ENCODE data around the gene ZNF688. TPM values are rescaled to one million over a fixed set of nuclear protein-coding genes. Genes with fewer than 3 reads are reported as not detected.

Gene ZNF688
- total and polyA plus RNA-seq, 4 donors: 3.4 to 8.9 (median 4.8) TPM

- Histone ChIP-seq H3K27ac (ENCODE audit: low read depth in 1 of 2, low read length in 2 of 2) (no peak overlapping the region), H3K9ac (ENCODE audit: low read depth in 1 of 2, low read length in 2 of 2) (no peak overlapping the region), H3K36me3 (ENCODE audit: control insufficient read depth in 4 of 4, insufficient read depth in 3 of 4, low read depth in 1 of 4, low read length in 3 of 4) (peaks cover 0 to 6% (median 1%) of the 10 kb centered on the region in 4 donors), H3K9me3 (ENCODE audit: control insufficient read depth in 4 of 4, low read length in 3 of 4) (no peaks in the 10 kb centered on the region), H3K4me1 (ENCODE audit: control insufficient read depth in 4 of 4, insufficient read depth in 4 of 4, low read length in 3 of 4) (peaks cover 7 to 54% (median 32%) of the 10 kb centered on the region in 4 donors), H3K4me3 (ENCODE audit: low read depth in 1 of 3, low read length in 3 of 3) (no peak overlapping the region), H3K27me3 (ENCODE audit: control insufficient read depth in 4 of 4, insufficient read depth in 4 of 4, low read length in 3 of 4) (no peaks in the 10 kb centered on the region)
- no peak for DNase-seq (ENCODE audit: low spot score)
- WGBS: 96% methylated on average over 57 of the region's 57 CpGs
- TF ChIP-seq GABPA (IDR thresholded peaks at IDR 0.05 in 1 of 2, conservative IDR thresholded peaks at IDR 0.05 in 1 of 2) (no peak), FOXA2 (IDR thresholded peaks at IDR 0.05) (no peak), EGR1 (IDR thresholded peaks at IDR 0.05; ENCODE audit: low read depth in 2 of 2) (no peak), HNF4G (IDR thresholded peaks at IDR 0.05) (no peak)
- TF ChIP-seq, protein P1, sequence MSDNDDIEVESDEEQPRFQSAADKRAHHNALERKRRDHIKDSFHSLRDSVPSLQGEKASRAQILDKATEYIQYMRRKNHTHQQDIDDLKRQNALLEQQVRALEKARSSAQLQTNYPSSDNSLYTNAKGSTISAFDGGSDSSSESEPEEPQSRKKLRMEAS (IDR thresholded peaks at IDR 0.05): no peak
- TF ChIP-seq, protein P2, sequence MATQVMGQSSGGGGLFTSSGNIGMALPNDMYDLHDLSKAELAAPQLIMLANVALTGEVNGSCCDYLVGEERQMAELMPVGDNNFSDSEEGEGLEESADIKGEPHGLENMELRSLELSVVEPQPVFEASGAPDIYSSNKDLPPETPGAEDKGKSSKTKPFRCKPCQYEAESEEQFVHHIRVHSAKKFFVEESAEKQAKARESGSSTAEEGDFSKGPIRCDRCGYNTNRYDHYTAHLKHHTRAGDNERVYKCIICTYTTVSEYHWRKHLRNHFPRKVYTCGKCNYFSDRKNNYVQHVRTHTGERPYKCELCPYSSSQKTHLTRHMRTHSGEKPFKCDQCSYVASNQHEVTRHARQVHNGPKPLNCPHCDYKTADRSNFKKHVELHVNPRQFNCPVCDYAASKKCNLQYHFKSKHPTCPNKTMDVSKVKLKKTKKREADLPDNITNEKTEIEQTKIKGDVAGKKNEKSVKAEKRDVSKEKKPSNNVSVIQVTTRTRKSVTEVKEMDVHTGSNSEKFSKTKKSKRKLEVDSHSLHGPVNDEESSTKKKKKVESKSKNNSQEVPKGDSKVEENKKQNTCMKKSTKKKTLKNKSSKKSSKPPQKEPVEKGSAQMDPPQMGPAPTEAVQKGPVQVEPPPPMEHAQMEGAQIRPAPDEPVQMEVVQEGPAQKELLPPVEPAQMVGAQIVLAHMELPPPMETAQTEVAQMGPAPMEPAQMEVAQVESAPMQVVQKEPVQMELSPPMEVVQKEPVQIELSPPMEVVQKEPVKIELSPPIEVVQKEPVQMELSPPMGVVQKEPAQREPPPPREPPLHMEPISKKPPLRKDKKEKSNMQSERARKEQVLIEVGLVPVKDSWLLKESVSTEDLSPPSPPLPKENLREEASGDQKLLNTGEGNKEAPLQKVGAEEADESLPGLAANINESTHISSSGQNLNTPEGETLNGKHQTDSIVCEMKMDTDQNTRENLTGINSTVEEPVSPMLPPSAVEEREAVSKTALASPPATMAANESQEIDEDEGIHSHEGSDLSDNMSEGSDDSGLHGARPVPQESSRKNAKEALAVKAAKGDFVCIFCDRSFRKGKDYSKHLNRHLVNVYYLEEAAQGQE (IDR thresholded peaks at IDR 0.05): no peak
Observed at GRCh38 chr16:30532285-30533145, 39.0 kb downstream of the ZNF688 start.

DNA sequence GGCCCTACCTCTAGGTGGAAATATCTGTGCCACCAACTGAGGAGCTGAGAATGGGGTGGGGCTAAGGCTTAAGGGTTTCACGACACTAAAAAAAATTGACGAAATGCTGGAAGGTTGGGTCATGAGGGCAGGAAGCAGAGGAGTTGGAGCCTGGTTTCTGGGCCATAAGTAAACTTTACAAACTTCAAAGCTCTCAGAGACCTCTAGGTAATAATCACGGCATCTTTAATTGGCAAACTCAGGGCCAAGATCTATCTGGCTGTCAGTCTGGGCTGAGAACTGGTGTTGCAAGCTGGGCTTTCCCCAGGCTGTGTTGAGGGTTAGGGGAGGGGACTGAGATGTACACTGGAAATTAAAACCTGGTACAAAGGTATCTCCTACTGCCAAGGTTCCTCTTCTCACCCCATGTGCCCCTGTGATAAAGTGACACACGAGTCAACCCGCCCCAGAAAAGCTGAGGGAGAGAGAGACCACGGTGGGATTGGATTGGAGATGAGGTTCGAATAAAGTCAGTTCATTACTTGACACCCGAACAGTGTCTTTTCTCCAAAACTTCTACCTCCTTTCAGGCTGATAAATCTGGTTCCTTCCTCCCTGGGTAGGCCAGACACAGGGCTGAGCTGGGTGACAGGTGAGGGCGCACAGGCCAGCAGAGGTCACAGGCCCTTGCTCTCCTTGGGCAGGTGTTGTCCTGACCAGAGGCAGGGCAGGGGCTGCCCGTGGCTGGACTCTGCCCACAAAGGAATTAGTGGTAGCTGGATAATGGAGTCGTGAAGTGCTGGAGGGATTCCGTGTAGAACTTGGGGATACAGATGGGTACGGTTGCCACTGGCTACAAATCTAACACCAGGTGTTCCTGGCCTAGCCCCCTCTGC lies 41.1 kb downstream of the ZNF688 start:
- WGBS: 67% methylated on average over 13 of the region's 13 CpGs
- H3K27me3 ChIP-seq (ENCODE audit: control insufficient read depth in 4 of 4, insufficient read depth in 4 of 4, low read length in 3 of 4): no peaks in the 10 kb centered on the region
- peaks cover 7 to 50% (median 36%) of the 10 kb centered on the region in 4 donors for H3K4me1 ChIP-seq (ENCODE audit: control insufficient read depth in 4 of 4, insufficient read depth in 4 of 4, low read length in 3 of 4)
- TF ChIP-seq HNF4A (conservative IDR thresholded peaks at IDR 0.05): peak in 1 of 2 donors; percentile 8
- TF ChIP-seq, protein P2 (IDR thresholded peaks at IDR 0.05): no peak
- H3K27ac ChIP-seq (ENCODE audit: low read depth in 1 of 2, low read length in 2 of 2): no peak overlapping the region
- H3K4me3 ChIP-seq (ENCODE audit: low read depth in 1 of 3, low read length in 3 of 3): no peak overlapping the region
- peaks cover 0 to 6% (median 1%) of the 10 kb centered on the region in 4 donors for H3K36me3 ChIP-seq (ENCODE audit: control insufficient read depth in 4 of 4, insufficient read depth in 3 of 4, low read depth in 1 of 4, low read length in 3 of 4)
- H3K9ac ChIP-seq (ENCODE audit: low read depth in 1 of 2, low read length in 2 of 2): no peak overlapping the region
- DNase-seq (ENCODE audit: low spot score): no peak
- H3K9me3 ChIP-seq (ENCODE audit: control insufficient read depth in 4 of 4, low read length in 3 of 4): no peaks in the 10 kb centered on the region

All from liver (tissue), 9 donors.